ENCODE measurements around the gene FOXD4.
"Not testable (repeated sequence)": the region's sequence is repeated elsewhere in the genome, so short reads cannot be mapped to it uniquely, and the experiment has no call there.

FOXD4 gene

DNA sequence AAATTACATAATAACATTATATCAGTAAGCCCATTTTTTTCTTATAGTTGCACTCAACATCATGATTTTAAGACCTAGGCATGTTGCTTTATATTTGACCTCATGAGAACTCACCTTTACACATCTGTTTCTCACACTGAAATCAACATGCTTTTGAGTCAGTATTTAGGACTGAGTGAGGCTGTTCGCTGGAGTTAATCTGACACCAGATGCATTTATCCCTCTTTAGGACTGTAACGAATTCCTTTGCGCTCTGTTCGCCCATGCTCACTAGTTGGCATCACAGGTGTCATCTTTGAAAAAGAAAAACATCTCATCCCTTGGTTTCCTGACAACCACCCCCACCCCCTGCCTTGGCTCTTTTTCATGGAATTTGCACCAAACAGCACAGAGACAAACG lies 24.3 kb downstream of the FOXD4 start:
- not testable (repeated sequence) for DNase-seq (ENCODE audit: low read depth in 2 of 2)

DNA sequence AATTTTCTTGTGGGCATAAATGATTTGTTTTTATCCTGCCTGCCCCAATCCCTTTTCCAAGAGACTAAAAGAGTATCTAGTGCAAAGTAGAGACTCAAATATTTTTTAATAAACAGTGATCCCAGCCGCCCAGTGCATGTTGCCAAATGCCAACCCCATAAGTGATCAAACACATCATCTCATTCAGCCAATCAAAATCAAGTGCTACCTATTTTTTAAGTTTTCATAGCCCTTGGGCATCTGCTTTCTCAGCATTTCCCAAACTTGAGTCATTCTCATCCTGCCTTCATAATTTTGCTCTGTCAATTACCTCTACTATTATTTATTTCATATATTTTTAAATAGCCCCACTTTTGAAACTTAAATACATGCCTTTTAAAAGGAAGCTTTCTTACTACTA lies 27.4 kb downstream of the FOXD4 start:
- DNase-seq (ENCODE audit: low read depth in 2 of 2), result not testable (repeated sequence)

GRCh38 chr9:88396-89037 lies 29.7 kb downstream of the FOXD4 start:
- DNase-seq (ENCODE audit: low read depth in 2 of 2), result not testable (repeated sequence)

DNA sequence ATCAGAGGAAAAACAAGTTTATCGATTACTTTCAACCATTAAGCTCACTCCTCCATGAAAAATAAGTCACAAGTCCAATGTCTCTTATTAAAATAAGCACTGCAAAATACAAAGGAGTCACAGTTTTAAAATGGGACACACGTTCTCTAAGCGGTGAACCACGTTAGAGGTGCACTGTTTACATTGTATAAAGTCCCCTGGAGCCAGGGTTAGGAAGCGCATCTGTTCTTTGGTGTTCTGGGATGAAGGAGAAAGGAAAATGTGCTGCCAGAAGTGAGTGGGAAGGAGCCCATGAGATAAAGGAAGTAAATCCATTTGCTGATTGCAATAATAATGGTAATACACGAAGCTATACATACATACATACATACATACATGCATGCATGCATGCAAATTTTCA lies 30.4 kb downstream of the FOXD4 start:
- not testable (repeated sequence) for DNase-seq (ENCODE audit: low read depth in 2 of 2)

GRCh38 chr9:87105-87504 lies 31.1 kb downstream of the FOXD4 start:
- not testable (repeated sequence) for DNase-seq (ENCODE audit: low read depth in 2 of 2)

DNA sequence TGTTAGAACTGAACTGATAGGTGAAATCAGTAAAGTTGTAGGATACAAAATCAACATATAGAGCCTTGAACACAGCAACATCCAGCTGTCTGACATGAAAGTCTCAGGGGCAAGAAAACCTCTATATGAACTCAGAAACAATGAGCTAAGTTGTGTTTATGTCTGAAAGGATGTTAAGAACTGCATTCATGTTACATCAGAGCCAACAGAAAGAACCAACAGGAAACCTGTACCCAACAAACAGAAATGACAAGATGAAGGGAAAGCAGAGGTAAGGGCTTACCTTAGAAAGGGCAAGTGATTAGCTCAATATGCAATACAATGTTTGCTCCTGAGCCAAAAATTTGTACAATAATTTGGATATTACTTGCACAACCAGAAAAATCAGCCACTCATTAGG lies 31.5 kb downstream of the FOXD4 start:
- DNase-seq (ENCODE audit: low read depth in 2 of 2), result not testable (repeated sequence)

DNA sequence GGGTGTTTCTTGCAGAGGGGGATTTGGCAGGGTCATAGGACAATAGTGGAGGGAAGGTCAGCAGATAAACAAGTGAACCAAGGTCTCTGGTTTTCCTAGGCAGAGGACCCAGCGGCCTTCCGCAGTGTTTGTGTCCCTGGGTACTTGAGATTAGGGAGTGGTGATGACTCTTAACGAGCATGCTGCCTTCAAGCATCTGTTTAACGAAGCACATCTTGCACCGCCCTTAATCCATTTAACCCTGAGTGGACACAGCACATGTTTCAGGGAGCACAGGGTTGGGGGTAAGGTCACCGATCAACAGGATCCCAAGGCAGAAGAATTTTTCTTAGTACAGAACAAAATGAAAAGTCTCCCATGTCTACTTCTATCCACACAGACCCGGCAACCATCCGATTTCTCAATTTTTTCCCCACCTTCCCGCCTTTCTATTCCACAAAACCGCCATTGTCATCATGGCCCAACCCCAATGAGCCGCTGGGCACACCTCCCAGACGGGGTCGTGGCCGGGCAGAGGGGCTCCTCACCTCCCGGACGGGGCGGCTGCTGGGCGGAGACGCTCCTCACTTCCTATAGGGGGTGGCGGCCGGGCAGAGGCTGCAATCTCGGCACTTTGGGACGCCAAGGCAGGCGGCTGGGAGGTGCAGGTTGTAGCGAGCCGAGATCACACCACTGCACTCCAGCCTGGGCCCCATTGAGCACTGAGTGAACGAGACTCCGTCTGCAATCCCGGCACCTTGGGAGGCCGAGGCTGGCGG lies 35.1 kb downstream of the FOXD4 start:
- DNase-seq (ENCODE audit: low read depth in 2 of 2), result not testable (repeated sequence)

DNA sequence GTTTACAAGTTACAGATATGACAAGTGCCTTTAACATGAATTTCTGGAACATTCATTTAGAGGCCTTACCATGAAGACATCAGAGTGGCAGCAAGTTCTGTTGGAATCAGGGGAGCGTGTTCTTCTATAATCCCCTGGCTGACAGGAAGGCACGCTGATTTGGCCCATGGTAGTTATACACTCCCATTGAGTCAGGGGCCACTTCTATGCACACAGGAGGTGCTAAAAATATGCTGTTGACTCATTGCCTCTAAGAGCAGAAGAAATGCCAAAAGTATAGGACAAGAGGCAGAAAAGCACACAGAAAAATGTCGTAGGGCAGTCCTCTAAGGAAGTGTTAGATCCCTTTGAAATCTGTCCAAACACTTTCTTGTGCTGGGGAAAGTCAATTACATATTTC lies 39.9 kb downstream of the FOXD4 start:
- not testable (repeated sequence) for DNase-seq (ENCODE audit: low read depth in 2 of 2)

DNA sequence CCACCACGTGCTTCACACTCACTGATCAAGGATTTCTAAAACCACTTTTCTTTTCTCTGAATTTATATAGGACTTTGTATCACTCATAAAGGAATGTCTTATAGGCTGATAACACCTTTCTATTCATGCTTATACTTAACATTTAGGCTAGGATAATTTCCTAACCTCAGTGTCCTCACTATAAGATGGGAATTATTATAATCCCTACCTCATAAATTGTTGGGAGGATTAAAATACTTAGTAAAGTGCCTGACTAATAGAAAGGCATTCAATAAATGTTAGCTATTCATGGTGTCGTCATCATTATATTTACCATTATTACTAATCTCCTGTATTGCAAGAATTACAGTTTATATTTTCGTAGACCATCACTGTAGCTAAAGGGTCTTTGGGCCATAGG lies 41.8 kb downstream of the FOXD4 start:
- DNase-seq (ENCODE audit: low read depth in 2 of 2), result not testable (repeated sequence)

GRCh38 chr9:73900-74525 lies 44.2 kb downstream of the FOXD4 start:
- DNase-seq (ENCODE audit: low read depth in 2 of 2), result not testable (repeated sequence)

GRCh38 chr9:73076-73899 lies 44.9 kb downstream of the FOXD4 start:
- not testable (repeated sequence) for DNase-seq (ENCODE audit: low read depth in 2 of 2)
